ENCODE data around the gene RNF213.

DNA sequence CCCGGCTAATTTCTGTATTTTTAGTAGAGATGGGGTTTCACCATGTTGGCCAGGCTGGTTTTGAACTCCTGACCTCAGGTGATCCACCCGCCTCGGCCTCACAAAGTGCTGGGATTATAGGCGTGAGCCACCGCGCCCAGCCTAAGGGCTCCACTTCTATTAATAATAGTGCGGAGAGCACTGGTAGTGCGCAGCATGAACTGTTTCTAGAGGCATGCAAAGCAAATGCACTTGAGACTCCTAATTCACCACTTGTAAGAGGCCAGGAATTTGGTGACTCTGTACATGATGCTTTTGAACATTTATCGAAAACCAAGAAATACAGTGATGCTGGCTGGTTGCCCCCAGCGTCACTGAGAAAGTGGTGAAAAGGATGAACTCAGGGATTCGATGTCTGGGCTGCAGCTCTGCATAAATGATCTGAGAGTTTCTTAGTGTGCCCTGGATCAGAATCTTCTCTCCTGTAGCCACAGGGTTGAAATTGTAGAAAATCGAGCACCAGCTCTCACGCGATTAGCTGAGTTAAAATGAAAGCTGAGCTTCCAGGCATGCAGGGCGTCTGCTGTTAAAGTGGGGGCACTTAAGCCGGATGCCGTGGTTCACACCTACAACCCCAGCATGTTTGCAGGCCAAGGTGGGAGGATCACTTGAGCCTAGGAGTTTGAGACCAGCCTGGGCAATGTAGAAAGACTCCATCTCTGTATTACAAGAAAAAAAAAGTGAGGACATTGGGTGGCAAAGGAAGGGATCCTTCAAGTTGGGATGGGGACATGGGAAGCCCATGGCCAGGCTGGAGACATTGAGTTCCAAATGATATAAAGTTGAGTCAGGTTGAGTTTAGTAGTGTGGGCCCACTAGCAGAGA, 4.8 kb downstream of the RNF213 start:
- TF ChIP-seq CBX8 (IDR thresholded peaks at IDR 0.05; ENCODE audit: borderline replicate concordance, low read depth, low read length) (no peak), POLR2A (IDR thresholded peaks at IDR 0.05; ENCODE audit: control extremely low read depth in 1 of 2, low read depth in 2 of 2, low read length in 2 of 2) (no peak), JUND (IDR thresholded peaks at IDR 0.05; ENCODE audit: low read length) (no peak), EP300 (IDR thresholded peaks at IDR 0.05; ENCODE audit: borderline replicate concordance in 1 of 2, low read depth in 2 of 2, low read length in 2 of 2) (no peak), CHD1 (IDR thresholded peaks at IDR 0.05; ENCODE audit: low read depth, low read length) (no peak), RFX5 (IDR thresholded peaks at IDR 0.05; ENCODE audit: borderline replicate concordance, low read depth, low read length) (no peak), RXRA (IDR thresholded peaks at IDR 0.05; ENCODE audit: insufficient read depth, low read depth, low read length) (no peak), POLR2AphosphoS5 (IDR thresholded peaks at IDR 0.05; ENCODE audit: low read depth, low read length) (no peak), EZH2 (IDR thresholded peaks at IDR 0.05; ENCODE audit: low read depth, low read length, severe bottlenecking) (no peak), SP2 (IDR thresholded peaks at IDR 0.05; ENCODE audit: low read length) (no peak), TEAD4 (IDR thresholded peaks at IDR 0.05; ENCODE audit: low read depth, low read length) (no peak), TCF12 (IDR thresholded peaks at IDR 0.05; ENCODE audit: low read depth, low read length) (no peak)
- TF ChIP-seq, protein P1, sequence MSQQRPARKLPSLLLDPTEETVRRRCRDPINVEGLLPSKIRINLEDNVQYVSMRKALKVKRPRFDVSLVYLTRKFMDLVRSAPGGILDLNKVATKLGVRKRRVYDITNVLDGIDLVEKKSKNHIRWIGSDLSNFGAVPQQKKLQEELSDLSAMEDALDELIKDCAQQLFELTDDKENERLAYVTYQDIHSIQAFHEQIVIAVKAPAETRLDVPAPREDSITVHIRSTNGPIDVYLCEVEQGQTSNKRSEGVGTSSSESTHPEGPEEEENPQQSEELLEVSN (IDR thresholded peaks at IDR 0.05) = no peak
- TF ChIP-seq, protein P2, sequence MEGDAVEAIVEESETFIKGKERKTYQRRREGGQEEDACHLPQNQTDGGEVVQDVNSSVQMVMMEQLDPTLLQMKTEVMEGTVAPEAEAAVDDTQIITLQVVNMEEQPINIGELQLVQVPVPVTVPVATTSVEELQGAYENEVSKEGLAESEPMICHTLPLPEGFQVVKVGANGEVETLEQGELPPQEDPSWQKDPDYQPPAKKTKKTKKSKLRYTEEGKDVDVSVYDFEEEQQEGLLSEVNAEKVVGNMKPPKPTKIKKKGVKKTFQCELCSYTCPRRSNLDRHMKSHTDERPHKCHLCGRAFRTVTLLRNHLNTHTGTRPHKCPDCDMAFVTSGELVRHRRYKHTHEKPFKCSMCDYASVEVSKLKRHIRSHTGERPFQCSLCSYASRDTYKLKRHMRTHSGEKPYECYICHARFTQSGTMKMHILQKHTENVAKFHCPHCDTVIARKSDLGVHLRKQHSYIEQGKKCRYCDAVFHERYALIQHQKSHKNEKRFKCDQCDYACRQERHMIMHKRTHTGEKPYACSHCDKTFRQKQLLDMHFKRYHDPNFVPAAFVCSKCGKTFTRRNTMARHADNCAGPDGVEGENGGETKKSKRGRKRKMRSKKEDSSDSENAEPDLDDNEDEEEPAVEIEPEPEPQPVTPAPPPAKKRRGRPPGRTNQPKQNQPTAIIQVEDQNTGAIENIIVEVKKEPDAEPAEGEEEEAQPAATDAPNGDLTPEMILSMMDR (IDR thresholded peaks at IDR 0.05; ENCODE audit: control extremely low read depth in 1 of 3, insufficient read depth in 1 of 3, low read depth in 1 of 3, low read length in 3 of 3) = no peak

All from H1 (cell line).